ENCODE results near the gene ARL2BP. TPM values are rescaled to one million over a fixed set of nuclear protein-coding genes. Genes with fewer than 3 reads are reported as not detected.
"Not testable (repeated sequence)": the region's sequence is repeated elsewhere in the genome, so short reads cannot be mapped to it uniquely, and the experiment has no call there.

ARL2BP gene
- total RNA-seq: 84.5 TPM
- polyA plus RNA-seq: 58.3 TPM

DNA sequence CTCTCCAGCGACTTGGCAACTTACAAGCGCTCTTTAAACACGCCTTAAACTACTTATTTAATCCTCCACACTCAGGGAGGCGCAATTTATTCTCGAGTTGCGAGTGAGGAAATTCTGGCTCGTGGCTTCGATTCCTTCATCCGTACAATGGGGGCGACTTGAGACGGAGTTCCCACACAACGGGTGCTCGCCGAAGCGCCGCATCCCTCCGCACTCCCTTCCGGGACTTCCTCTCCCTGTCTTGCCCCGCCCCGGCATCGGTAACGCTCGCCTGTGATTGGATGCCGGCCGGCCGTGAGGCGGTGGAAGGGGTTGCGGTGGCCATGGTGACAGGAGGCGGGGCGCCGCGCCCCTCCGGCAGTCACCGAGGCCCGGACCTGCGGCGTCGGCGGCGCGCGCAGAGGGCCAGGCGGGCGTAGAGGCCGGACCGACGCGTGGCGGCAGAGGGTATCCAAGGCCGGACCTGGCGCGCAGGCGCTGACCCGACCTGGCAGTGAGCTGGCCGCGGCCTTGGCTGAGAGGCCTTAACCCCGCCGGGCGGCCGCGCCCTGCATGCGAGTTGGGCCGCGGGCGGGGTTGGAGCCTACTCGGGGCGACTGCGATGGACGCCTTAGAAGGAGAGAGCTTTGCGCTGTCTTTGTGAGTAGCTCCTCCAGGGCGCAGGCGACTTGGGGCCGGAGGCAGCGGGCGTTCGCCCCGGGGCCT lies at the start of gene ARL2BP:
TSS of gene ARL2BP (plus strand) at position 493 of the 705 bp plus-strand sequence. CDS start at position 602, 109 bp downstream.
- WGBS: under 1% methylated on average over 77 of the region's 77 CpGs
- peak; percentile 89 for DNase-seq (ENCODE audit: extremely low spot score)
- no peaks in the 10 kb centered on the region for H3K4me1 ChIP-seq (ENCODE audit: insufficient read depth)
- peaks cover 4% of the 10 kb centered on the region for H3K36me3 ChIP-seq (ENCODE audit: insufficient read depth)
- H3K4me3 ChIP-seq (ENCODE audit: low read depth, low read length): peak within 1 kb of the TSS; percentile 86
- H3K27ac ChIP-seq (ENCODE audit: low read depth): peak within 1 kb of the TSS; percentile 86

GRCh38 chr16:57196286-57196685 lies 48.8 kb upstream of the ARL2BP start:
- no peak for DNase-seq (ENCODE audit: extremely low spot score)
- Histone ChIP-seq H3K27ac (ENCODE audit: low read depth) (no peak overlapping the region), H3K36me3 (ENCODE audit: insufficient read depth) (no peaks in the 10 kb centered on the region), H3K4me3 (ENCODE audit: low read depth, low read length) (no peak overlapping the region), H3K4me1 (ENCODE audit: insufficient read depth) (no peaks in the 10 kb centered on the region)
- WGBS: 56% methylated on average over 4 of the region's 4 CpGs

DNA sequence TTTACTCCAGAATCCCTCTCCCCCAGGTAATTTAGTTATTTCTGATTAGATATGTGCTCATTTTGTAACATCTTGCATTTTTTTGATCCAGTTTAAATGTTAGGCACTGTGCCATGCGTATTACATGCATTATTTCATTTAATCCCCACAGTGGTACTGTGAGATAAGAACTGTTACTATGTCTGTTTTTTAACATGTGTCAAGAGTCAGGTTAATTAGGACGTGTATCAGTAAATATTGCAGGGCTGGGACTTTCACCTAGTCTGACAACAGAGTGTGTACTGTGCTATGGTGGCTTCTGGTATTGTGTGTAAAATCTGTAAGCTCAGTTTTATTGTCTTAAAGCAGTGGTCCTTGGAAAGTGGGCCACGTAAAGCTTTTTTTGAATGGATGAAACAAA lies 48.3 kb upstream of the ARL2BP start:
- H3K36me3 ChIP-seq (ENCODE audit: insufficient read depth): no peaks in the 10 kb centered on the region
- H3K27ac ChIP-seq (ENCODE audit: low read depth): no peak overlapping the region
- WGBS: 62% methylated on average over 3 of the region's 3 CpGs
- H3K4me1 ChIP-seq (ENCODE audit: insufficient read depth): no peaks in the 10 kb centered on the region
- no peak overlapping the region for H3K4me3 ChIP-seq (ENCODE audit: low read depth, low read length)
- no peak for DNase-seq (ENCODE audit: extremely low spot score)

DNA sequence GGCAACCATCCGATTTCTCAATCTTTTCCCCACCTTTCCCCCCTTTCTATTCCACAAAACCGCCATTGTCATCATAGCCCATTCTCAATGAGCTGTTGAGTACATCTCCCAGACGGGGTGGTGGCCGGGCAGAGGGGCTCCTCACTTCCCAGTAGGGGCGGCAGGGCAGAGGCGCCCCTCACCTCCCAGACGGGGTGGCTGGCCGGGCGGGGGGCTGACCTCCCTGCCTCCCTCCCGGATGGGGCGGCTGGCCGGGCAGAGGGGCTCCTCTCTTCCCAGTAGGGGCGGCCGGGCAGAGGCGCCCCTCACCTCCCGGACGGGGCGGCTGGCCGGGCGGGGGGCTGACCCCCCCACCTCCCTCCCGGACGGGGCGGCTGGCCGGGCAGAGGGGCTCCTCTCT lies 44.7 kb upstream of the ARL2BP start:
- DNase-seq (ENCODE audit: extremely low spot score); H3K4me3 ChIP-seq (ENCODE audit: low read depth, low read length); H3K36me3 ChIP-seq (ENCODE audit: insufficient read depth); H3K4me1 ChIP-seq (ENCODE audit: insufficient read depth); H3K27ac ChIP-seq (ENCODE audit: low read depth): not testable (repeated sequence)
- WGBS: 96% methylated on average over 13 of the region's 24 CpGs

- 91% methylated on average over 20 of the region's 27 CpGs for WGBS
- H3K4me1 ChIP-seq (ENCODE audit: insufficient read depth); H3K27ac ChIP-seq (ENCODE audit: low read depth); H3K36me3 ChIP-seq (ENCODE audit: insufficient read depth); H3K4me3 ChIP-seq (ENCODE audit: low read depth, low read length); DNase-seq (ENCODE audit: extremely low spot score): not testable (repeated sequence)
Observed at GRCh38 chr16:57200926-57201325, 44.1 kb upstream of the ARL2BP start.

GRCh38 chr16:57202095-57202886 lies 42.8 kb upstream of the ARL2BP start:
- no peaks in the 10 kb centered on the region for H3K4me1 ChIP-seq (ENCODE audit: insufficient read depth)
- H3K36me3 ChIP-seq (ENCODE audit: insufficient read depth): peaks cover 3% of the 10 kb centered on the region
- H3K27ac ChIP-seq (ENCODE audit: low read depth): no peak overlapping the region
- no peak overlapping the region for H3K4me3 ChIP-seq (ENCODE audit: low read depth, low read length)
- WGBS: 86% methylated on average over 7 of the region's 7 CpGs
- DNase-seq (ENCODE audit: extremely low spot score): no peak

DNA sequence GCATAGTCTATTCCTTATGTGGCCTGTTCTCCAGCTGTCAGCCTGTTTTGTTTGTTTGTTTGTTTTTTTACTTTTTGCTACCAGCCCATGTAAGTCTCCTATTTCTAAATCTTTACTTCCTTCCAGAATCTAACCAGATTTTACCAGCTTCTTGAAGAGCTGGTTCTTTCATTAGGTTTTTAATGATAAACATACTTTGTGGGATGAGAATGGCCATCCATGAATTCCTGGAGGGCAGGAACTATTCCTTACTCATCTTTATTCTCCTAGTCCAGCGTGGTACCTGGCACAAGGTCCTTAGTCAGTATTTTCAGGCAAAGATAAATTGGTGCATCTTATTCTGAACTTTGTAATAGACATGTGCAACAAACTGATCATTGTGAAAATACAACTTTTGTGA lies 41.6 kb upstream of the ARL2BP start:
- H3K36me3 ChIP-seq (ENCODE audit: insufficient read depth): peaks cover 3% of the 10 kb centered on the region
- no peaks in the 10 kb centered on the region for H3K4me1 ChIP-seq (ENCODE audit: insufficient read depth)
- no peak for DNase-seq (ENCODE audit: extremely low spot score)
- no peak overlapping the region for H3K27ac ChIP-seq (ENCODE audit: low read depth)
- no peak overlapping the region for H3K4me3 ChIP-seq (ENCODE audit: low read depth, low read length)
- WGBS: 64% methylated on average over 1 of the region's 1 CpG

DNA sequence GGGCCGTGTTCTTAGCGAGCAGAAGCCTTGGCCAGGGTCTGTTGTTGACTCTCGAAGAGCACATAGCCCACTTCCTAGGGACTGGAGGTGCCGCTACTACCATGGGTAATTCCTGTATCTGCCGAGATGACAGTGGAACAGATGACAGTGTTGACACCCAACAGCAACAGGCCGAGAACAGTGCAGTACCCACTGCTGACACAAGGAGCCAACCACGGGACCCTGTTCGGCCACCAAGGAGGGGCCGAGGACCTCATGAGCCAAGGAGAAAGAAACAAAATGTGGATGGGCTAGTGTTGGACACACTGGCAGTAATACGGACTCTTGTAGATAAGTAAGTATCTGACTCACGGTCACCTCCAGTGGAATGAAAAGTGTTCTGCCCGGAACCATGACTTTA lies 40.4 kb upstream of the ARL2BP start:
- 90% methylated on average over 12 of the region's 12 CpGs for WGBS
- no peak for DNase-seq (ENCODE audit: extremely low spot score)
- H3K4me1 ChIP-seq (ENCODE audit: insufficient read depth): no peaks in the 10 kb centered on the region
- peaks cover 3% of the 10 kb centered on the region for H3K36me3 ChIP-seq (ENCODE audit: insufficient read depth)
- H3K27ac ChIP-seq (ENCODE audit: low read depth): no peak overlapping the region
- H3K4me3 ChIP-seq (ENCODE audit: low read depth, low read length): no peak overlapping the region

GRCh38 chr16:57208926-57209325 lies 36.1 kb upstream of the ARL2BP start:
- Histone ChIP-seq H3K27ac (ENCODE audit: low read depth) (no peak overlapping the region), H3K4me3 (ENCODE audit: low read depth, low read length) (no peak overlapping the region), H3K4me1 (ENCODE audit: insufficient read depth) (no peaks in the 10 kb centered on the region), H3K36me3 (ENCODE audit: insufficient read depth) (peaks cover 3% of the 10 kb centered on the region)
- 96% methylated on average over 1 of the region's 1 CpG for WGBS
- DNase-seq (ENCODE audit: extremely low spot score): no peak

DNA sequence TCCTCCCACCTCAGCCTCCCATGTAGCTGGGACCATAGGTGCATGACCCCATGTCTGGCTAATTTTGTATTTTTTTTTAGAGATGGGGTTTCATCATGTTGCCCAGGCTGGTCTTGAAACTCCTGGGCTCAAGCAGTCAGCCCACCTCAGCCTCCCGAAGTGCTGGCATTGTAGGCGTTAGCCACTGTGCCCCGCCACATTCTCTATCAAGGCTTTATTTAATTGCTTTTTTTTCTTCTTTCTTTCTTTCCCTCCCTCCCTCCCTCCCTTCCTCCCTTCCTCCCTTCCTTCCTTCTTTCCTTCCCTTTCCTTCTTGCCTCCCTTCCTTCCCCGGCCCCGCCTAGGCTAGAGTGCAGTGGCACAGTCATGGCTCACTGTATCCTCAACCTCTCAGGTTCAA lies 35.3 kb upstream of the ARL2BP start:
- Histone ChIP-seq H3K4me1 (ENCODE audit: insufficient read depth) (no peaks in the 10 kb centered on the region), H3K27ac (ENCODE audit: low read depth) (no peak overlapping the region), H3K36me3 (ENCODE audit: insufficient read depth) (peaks cover 7% of the 10 kb centered on the region), H3K4me3 (ENCODE audit: low read depth, low read length) (no peak overlapping the region)
- DNase-seq (ENCODE audit: extremely low spot score): no peak
- over 99% methylated on average over 5 of the region's 5 CpGs for WGBS

DNA sequence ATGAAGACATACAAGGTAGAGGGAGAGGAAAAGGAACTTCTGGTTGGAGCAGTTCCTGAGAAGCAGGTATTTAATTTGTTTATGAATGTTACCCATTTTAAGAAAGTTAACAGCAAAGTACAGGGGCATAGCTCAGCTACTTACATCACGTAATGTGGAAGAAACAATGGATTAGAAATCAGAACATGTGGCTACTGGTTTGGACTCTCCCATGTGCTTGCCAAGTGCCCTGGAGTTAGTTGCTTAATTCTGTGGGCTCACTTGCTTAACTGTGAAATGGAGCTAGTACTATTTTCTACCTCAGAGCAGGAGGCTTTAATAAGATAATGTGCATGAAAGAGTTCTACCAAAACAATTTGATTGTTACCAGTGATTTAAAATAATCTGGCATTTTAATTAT lies 31.6 kb upstream of the ARL2BP start:
- no peaks in the 10 kb centered on the region for H3K4me1 ChIP-seq (ENCODE audit: insufficient read depth)
- WGBS: 96% methylated on average over 1 of the region's 1 CpG
- H3K36me3 ChIP-seq (ENCODE audit: insufficient read depth): peaks cover 19% of the 10 kb centered on the region
- no peak for DNase-seq (ENCODE audit: extremely low spot score)
- no peak overlapping the region for H3K27ac ChIP-seq (ENCODE audit: low read depth)
- no peak overlapping the region for H3K4me3 ChIP-seq (ENCODE audit: low read depth, low read length)

DNA sequence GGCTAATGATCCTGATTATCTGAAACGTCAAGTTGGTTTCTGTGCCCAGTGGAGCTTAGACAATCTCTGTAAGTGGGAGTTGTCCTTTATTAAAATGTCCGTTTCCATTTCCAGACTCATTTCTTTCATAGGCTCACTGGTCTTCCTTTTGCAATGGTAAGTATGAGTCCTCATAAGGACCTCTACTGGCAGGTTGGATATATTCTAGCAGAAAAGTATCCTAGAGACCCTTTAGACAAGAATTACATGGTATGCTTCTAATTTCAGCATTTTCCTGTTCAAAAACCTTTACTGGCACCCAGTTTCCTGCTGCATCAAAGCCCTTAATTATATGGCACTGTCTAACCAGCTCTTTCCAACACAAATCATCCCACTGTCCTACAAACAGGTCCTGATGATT lies 28.1 kb upstream of the ARL2BP start:
- H3K36me3 ChIP-seq (ENCODE audit: insufficient read depth): peaks cover 19% of the 10 kb centered on the region
- H3K27ac ChIP-seq (ENCODE audit: low read depth): no peak overlapping the region
- DNase-seq (ENCODE audit: extremely low spot score): no peak
- H3K4me3 ChIP-seq (ENCODE audit: low read depth, low read length): no peak overlapping the region
- no peaks in the 10 kb centered on the region for H3K4me1 ChIP-seq (ENCODE audit: insufficient read depth)
- 93% methylated on average over 2 of the region's 2 CpGs for WGBS

DNA sequence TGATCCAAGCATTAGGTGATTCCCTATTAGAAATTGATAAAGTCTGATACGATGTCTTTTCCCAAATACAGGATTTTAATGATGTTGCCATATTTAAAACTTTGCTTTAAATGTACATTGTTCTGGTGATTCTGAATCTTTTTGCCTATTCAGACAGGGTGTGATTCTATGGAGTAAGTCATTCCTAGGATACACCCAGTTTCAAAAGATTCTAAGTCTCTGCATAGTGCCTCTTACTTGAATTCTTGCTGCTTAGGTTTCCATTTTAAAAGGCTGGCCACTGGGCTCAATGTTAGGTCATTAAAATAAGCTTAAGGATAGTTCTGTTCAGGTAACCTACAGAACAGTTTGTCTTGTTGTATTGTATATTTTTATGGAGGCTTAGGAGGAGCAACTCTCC lies 22.0 kb upstream of the ARL2BP start:
- no peak for DNase-seq (ENCODE audit: extremely low spot score)
- no peak overlapping the region for H3K27ac ChIP-seq (ENCODE audit: low read depth)
- 84% methylated on average over 1 of the region's 1 CpG for WGBS
- peaks cover 3% of the 10 kb centered on the region for H3K36me3 ChIP-seq (ENCODE audit: insufficient read depth)
- H3K4me1 ChIP-seq (ENCODE audit: insufficient read depth): no peaks in the 10 kb centered on the region
- no peak overlapping the region for H3K4me3 ChIP-seq (ENCODE audit: low read depth, low read length)

- Histone ChIP-seq H3K27ac (ENCODE audit: low read depth) (no peak overlapping the region), H3K4me3 (ENCODE audit: low read depth, low read length) (no peak overlapping the region), H3K36me3 (ENCODE audit: insufficient read depth) (peaks cover 6% of the 10 kb centered on the region), H3K4me1 (ENCODE audit: insufficient read depth) (no peaks in the 10 kb centered on the region)
- 95% methylated on average over 6 of the region's 6 CpGs for WGBS
- no peak for DNase-seq (ENCODE audit: extremely low spot score)
Observed at GRCh38 chr16:57224651-57225335, 20.3 kb upstream of the ARL2BP start.
